IgD-negative memory B cell (primary cell): ENCODE data around the gene KLHDC4. TPM values are rescaled to one million over a fixed set of nuclear protein-coding genes. Genes with fewer than 3 reads are reported as not detected.

Experiments
- H3K27ac Mint-ChIP-seq, 3 donors: one replicate each; pipeline ENCODE4 v1.8.0; 2020 to 2022; ENCODE audit warnings: mild to moderate bottlenecking in 3 of 3, mixed read lengths in 3 of 3, moderate library complexity in 1 of 3
- H3K27me3 Mint-ChIP-seq: one replicate; pipeline ENCODE4 v1.8.0; 2021; ENCODE audit warnings: mixed read lengths
- H3K36me3 Mint-ChIP-seq: one replicate; pipeline ENCODE4 v1.8.0; 2020; ENCODE audit warnings: mild to moderate bottlenecking, mixed read lengths
- H3K4me1 Mint-ChIP-seq, 3 donors: one replicate each; pipeline ENCODE4 v1.8.0; 2020 to 2022; ENCODE audit warnings: mixed read lengths in 3 of 3, mild to moderate bottlenecking in 1 of 3
- H3K4me3 Mint-ChIP-seq, 4 donors: one replicate each; pipeline ENCODE4 v1.8.0; 2020 to 2022; ENCODE audit warnings: mild to moderate bottlenecking in 4 of 4, mixed read lengths in 4 of 4, moderate library complexity in 3 of 4
- H3K9me3 Mint-ChIP-seq, 3 donors: one replicate each; pipeline ENCODE4 v1.8.0; 2020 to 2021; ENCODE audit warnings: mixed read lengths in 3 of 3, mild to moderate bottlenecking in 1 of 3
- polyA plus RNA-seq: library from polyadenylated mRNA; unstranded; fragments of 300-500 nt; fragmentation: Illumina TruSeq; gene quantifications from one replicate; pipeline ENCODE4 v1.2.3, GENCODE V29; 2021

The KLHDC4 gene
- polyA plus RNA-seq, 1 donor from 2014 or later: 18.7 TPM

- H3K36me3 Mint-ChIP-seq: peaks cover 4% of the 10 kb centered on the region
- H3K27me3 Mint-ChIP-seq: no peaks in the 10 kb centered on the region
- peak overlapping the region in 1 of 3 donors; percentile 32 for H3K27ac Mint-ChIP-seq
- H3K9me3 Mint-ChIP-seq: no peaks in the 10 kb centered on the region
- H3K4me1 Mint-ChIP-seq: peaks cover 0 to 17% (median 6%) of the 10 kb centered on the region in 3 donors
- H3K4me3 Mint-ChIP-seq: no peak overlapping the region
These were observed 56.7 kb downstream of the KLHDC4 start for GRCh38 chr16:87708881-87709638.

GRCh38 chr16:87707714-87708580 is 57.8 kb downstream of the KLHDC4 start:
- H3K27me3 Mint-ChIP-seq: no peaks in the 10 kb centered on the region
- peaks cover 1 to 15% (median 7%) of the 10 kb centered on the region in 3 donors for H3K4me1 Mint-ChIP-seq
- no peaks in the 10 kb centered on the region for H3K9me3 Mint-ChIP-seq
- H3K27ac Mint-ChIP-seq: peak overlapping the region in 2 of 3 donors; percentile 20 to 32
- peaks cover 4% of the 10 kb centered on the region for H3K36me3 Mint-ChIP-seq
- H3K4me3 Mint-ChIP-seq: no peak overlapping the region

GRCh38 chr16:87707097-87707496 is 58.7 kb downstream of the KLHDC4 start:
- peaks cover 8 to 18% (median 14%) of the 10 kb centered on the region in 3 donors for H3K4me1 Mint-ChIP-seq
- peaks cover 7% of the 10 kb centered on the region for H3K36me3 Mint-ChIP-seq
- H3K27me3 Mint-ChIP-seq: no peaks in the 10 kb centered on the region
- H3K4me3 Mint-ChIP-seq: no peak overlapping the region
- H3K27ac Mint-ChIP-seq: no peak overlapping the region
- H3K9me3 Mint-ChIP-seq: no peaks in the 10 kb centered on the region

DNA sequence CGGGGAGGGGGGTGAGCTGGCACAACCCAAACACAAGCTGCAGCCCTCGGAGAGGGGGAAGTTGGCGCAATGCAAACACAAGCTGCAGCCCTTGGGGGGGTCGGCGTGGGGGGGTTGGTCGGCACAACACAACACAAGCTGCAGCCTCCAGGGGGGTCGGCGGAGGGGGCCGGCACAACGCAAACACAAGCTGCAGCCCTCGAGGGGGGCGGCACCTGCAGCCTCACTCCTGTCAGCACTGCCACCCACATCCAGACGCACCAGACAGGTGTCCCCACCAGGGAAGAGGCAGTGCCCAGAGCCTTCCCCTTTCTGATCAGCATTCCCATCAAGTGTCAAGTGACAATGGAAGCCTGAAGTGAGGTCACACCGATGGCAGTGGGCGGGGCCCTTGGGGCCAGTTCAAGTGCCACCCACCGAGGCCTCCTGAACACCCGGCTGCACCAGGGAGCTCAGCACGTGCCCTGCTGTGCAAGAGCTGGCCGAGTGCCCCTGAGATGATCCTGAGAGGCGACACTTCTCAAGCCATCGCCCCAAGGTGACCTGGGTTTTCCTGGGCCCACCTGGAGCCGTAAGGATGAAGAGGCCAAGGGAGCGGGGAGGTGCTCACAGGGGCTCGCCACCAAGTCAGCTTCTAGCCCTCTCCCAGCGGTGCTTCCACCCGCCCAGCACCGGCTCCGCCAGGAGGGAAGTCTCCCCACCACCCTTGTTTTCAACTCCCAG is 59.3 kb downstream of the KLHDC4 start:
- Mint-ChIP-seq H3K27ac (no peak overlapping the region), H3K9me3 (no peaks in the 10 kb centered on the region), H3K27me3 (no peaks in the 10 kb centered on the region), H3K4me1 (peaks cover 14 to 23% (median 21%) of the 10 kb centered on the region in 3 donors), H3K4me3 (no peak overlapping the region), H3K36me3 (peaks cover 7% of the 10 kb centered on the region)

DNA sequence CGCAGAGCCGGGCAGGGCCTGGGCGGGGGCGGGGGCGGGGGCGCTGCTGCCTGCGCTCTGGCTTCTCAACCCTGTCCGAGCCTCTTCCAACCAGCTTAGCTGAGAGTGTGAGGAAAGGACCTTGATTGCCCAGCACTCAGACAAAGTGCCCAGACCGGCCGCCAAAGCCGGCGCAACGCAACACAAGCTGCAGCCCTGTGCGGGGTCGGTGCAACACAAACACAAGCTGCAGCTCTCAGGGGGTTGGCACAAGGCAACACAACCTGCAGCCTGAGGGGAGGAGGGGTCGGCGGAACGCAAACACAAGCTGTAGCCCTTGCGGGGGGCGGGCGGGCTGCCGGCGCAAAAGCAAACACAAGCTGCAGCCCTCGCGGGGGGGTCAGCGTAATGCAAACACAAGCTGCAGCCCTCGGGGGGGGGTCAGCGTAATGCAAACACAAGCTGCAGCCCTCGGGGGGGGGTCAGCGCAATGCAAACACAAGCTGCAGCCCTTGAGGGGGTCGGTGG is 60.0 kb downstream of the KLHDC4 start:
- Mint-ChIP-seq H3K4me3 (no peak overlapping the region), H3K9me3 (no peaks in the 10 kb centered on the region), H3K36me3 (peaks cover 7% of the 10 kb centered on the region), H3K27ac (peak overlapping the region in 2 of 3 donors; percentile 43 to 53), H3K27me3 (no peaks in the 10 kb centered on the region), H3K4me1 (peaks cover 18 to 28% (median 27%) of the 10 kb centered on the region in 3 donors)

DNA sequence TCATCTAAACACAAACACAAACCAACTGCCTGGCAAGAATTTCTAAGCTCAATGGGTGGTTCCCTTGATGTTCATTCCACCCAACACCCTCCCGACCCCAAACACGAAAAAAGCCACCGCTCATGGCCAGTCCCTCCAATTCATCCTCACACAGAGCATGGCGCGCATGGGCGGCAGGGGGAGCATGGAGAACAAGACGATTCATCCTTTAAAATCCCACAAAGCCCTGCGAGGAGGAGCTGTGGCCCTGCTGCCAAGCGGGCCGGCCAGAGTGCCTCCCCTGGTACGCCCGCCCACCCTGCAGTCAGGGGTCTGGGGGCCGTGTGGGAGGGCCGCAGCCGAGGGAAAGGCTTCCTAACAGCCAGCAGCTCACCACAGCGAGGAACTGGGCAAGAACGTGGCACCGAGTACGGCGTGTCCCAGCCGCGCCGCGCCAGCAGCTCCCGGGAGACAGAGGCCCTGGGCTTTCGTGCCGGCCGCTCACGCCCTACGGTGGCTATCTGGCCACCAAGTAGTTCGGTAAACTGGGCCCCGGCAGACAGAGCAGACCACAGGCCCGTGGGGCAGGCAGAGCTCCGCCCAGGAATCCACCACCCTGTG is 60.9 kb downstream of the KLHDC4 start:
- H3K27ac Mint-ChIP-seq: peak overlapping the region in 1 of 3 donors; percentile 88
- H3K9me3 Mint-ChIP-seq: no peaks in the 10 kb centered on the region
- no peak overlapping the region for H3K4me3 Mint-ChIP-seq
- H3K4me1 Mint-ChIP-seq: peaks cover 23 to 33% (median 31%) of the 10 kb centered on the region in 3 donors
- H3K36me3 Mint-ChIP-seq: peaks cover 5% of the 10 kb centered on the region
- no peaks in the 10 kb centered on the region for H3K27me3 Mint-ChIP-seq

GRCh38 chr16:87703835-87704375 is 61.9 kb downstream of the KLHDC4 start:
- Mint-ChIP-seq H3K9me3 (no peaks in the 10 kb centered on the region), H3K36me3 (peaks cover 5% of the 10 kb centered on the region), H3K27ac (peak overlapping the region in 1 of 3 donors; percentile 13), H3K4me3 (peak overlapping the region in 1 of 4 donors; percentile 70), H3K27me3 (no peaks in the 10 kb centered on the region), H3K4me1 (peaks cover 26 to 40% (median 39%) of the 10 kb centered on the region in 3 donors)

- Mint-ChIP-seq H3K27me3 (no peaks in the 10 kb centered on the region), H3K36me3 (peaks cover 3% of the 10 kb centered on the region), H3K27ac (peak overlapping the region in 2 of 3 donors; percentile 93 to 94), H3K4me3 (peak overlapping the region in 3 of 4 donors; percentile 34 to 91 (median 77)), H3K9me3 (no peaks in the 10 kb centered on the region), H3K4me1 (peaks cover 35 to 47% (median 47%) of the 10 kb centered on the region in 3 donors)
These were observed 62.7 kb downstream of the KLHDC4 start for GRCh38 chr16:87703071-87703470.

DNA sequence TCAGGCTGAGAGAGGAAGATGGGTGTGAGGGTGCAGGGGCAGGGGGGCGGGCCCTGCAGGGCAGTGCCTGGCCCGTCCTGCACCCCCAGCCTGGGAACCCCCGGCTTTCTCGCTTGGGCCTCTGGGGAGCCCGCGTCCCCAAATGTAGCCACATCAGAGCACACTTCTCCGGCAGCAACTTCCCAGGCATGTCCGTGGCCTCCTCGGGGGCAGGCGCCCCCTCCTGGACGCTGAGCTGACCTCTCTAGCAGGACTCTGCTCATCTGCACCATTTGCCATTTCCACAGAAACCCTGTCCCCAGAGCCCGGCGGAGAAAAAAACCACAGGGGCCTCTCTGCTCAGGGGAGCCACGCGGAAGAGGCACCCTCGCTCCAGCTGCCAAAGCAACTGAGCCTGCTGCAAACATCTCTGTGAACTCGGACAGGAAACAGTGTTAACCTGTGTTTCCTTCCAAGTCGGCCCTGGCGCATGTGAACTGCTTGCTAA is 63.4 kb downstream of the KLHDC4 start:
- Mint-ChIP-seq H3K36me3 (peaks cover 3% of the 10 kb centered on the region), H3K9me3 (no peaks in the 10 kb centered on the region), H3K4me3 (peak overlapping the region; percentile 34 to 91 (median 66)), H3K27me3 (no peaks in the 10 kb centered on the region), H3K4me1 (peaks cover 39 to 53% (median 51%) of the 10 kb centered on the region in 3 donors), H3K27ac (peak overlapping the region; percentile 93 to 95 (median 94))

DNA sequence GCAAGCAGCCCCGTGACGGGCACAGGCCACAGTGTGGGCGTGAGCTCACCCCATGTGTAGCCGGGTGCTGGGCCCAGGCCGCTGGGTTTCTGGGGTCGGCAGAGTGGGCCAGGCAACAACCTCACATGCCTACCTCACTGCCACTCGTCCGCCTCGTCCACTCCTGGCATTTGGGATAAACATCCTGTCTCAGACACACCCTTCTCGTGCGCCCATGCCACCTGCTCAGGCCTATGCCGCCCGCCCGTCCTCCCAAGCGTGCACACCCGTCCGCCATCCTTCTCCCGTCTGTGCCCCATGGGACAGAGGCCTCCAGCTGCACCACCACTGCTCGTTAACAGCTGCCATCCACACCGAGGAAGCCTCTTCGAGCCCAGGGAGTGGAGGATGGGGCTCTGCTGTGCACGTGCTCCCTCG is 64.3 kb downstream of the KLHDC4 start:
- Mint-ChIP-seq H3K36me3 (peaks cover 3% of the 10 kb centered on the region), H3K9me3 (no peaks in the 10 kb centered on the region), H3K27me3 (no peaks in the 10 kb centered on the region), H3K4me3 (peak overlapping the region; percentile 27 to 86 (median 62)), H3K27ac (peak overlapping the region; percentile 93 to 95 (median 94)), H3K4me1 (peaks cover 39 to 53% (median 51%) of the 10 kb centered on the region in 3 donors)

DNA sequence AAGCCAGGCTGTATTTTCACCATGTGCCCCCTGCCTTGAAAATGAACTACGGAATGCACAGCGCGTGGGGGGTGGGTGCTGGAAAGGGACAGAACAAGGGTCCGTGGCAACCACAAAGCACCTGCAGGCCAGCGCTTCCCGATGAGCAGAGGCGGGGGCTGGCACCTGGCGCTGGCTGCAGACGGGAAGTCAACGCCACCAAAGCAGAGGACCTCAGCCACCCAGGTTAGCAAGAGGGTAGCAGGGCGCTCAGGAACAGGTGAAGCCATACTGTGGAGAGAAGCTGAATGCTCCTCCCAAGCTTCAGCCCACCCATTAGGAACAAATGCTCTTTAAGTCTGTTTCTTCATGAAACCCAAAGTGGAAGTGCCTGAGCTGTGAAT is 64.7 kb downstream of the KLHDC4 start:
- Mint-ChIP-seq H3K4me1 (peaks cover 39 to 53% (median 51%) of the 10 kb centered on the region in 3 donors), H3K9me3 (no peaks in the 10 kb centered on the region), H3K27me3 (no peaks in the 10 kb centered on the region), H3K4me3 (peak overlapping the region; percentile 27 to 86 (median 62)), H3K27ac (peak overlapping the region; percentile 93 to 95 (median 94)), H3K36me3 (peaks cover 6% of the 10 kb centered on the region)

DNA sequence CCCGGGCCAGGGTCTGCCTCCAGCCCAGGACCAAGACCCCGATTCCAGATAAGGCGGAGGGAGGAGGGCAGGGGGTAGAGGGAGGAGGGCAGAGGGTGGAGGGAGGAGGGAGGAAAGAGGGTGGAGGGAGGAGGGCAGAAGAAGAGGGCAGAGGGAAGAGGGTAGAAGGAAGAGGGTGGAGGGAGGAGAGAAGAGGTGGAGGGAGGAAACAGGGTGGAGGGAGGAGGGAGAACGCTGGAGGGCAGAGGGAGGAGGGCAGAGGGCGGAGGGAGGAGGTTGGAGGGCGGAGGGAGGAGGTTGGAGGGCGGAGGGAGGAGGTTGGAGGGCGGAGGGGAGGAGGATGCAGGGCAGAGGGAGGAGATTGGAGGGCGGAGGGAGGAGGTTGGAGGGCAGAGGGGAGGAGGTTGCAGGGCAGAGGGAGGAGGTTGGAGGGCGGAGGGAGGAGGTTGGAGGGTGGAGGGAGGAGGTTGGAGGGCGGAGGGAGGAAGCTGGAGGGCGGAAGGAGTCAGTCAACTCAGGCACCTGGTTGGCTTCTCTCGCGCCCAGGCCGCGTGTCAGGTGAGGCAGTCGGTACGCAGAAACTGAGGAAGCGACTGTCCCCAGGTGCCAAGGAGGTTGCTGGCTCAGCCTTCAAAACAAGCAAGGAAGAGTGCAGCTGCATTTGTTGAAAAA is 65.2 kb downstream of the KLHDC4 start:
- Mint-ChIP-seq H3K4me3 (peak overlapping the region in 3 of 4 donors; percentile 23 to 86 (median 27)), H3K9me3 (no peaks in the 10 kb centered on the region), H3K27me3 (no peaks in the 10 kb centered on the region)

GRCh38 chr16:87698676-87699199 is 67.0 kb downstream of the KLHDC4 start:
- Mint-ChIP-seq H3K27ac (peak overlapping the region; percentile 74 to 94 (median 86)), H3K27me3 (no peaks in the 10 kb centered on the region), H3K4me3 (peak overlapping the region in 3 of 4 donors; percentile 76 to 88 (median 87)), H3K36me3 (peaks cover 6% of the 10 kb centered on the region), H3K9me3 (no peaks in the 10 kb centered on the region), H3K4me1 (peaks cover 39 to 49% (median 47%) of the 10 kb centered on the region in 3 donors)

More for the DNA sequence above, 65.2 kb downstream of the KLHDC4 start:
- peak overlapping the region; percentile 94 to 95 (median 94) for H3K27ac Mint-ChIP-seq
- peaks cover 6% of the 10 kb centered on the region for H3K36me3 Mint-ChIP-seq
- H3K4me1 Mint-ChIP-seq: peaks cover 39 to 53% (median 51%) of the 10 kb centered on the region in 3 donors
